Mesenteric fat pad (tissue), 1 donor: ENCODE data around the gene ACAD11. TPM values are rescaled to one million over a fixed set of nuclear protein-coding genes. Genes with fewer than 3 reads are reported as not detected.
A peak's percentile ranks its signal among the peaks of the same experiment; 100 is the strongest.
"Not testable (repeated sequence)": the region's sequence is repeated elsewhere in the genome, so short reads cannot be mapped to it uniquely, and the experiment has no call there.

Source experiments
- DNase-seq: peaks from one replicate; pipeline ENCODE4 v3.0.0-alpha.2; 2020; ENCODE audit warnings: low spot score
- total RNA-seq: library from RNA; stranded (reverse); fragmentation: NEBNext Ultra II Directional; extraction: Animal tissue kit (Norgen Biotek cat#: 25700); gene quantifications from one replicate; pipeline ENCODE4 v1.2.1, GENCODE V29; 2021
- donor health status: DM: yes; HTN: yes; CAD: no.

The ACAD11 gene
- total RNA-seq, 1 donor from 2014 or later: 24.8 TPM

DNA sequence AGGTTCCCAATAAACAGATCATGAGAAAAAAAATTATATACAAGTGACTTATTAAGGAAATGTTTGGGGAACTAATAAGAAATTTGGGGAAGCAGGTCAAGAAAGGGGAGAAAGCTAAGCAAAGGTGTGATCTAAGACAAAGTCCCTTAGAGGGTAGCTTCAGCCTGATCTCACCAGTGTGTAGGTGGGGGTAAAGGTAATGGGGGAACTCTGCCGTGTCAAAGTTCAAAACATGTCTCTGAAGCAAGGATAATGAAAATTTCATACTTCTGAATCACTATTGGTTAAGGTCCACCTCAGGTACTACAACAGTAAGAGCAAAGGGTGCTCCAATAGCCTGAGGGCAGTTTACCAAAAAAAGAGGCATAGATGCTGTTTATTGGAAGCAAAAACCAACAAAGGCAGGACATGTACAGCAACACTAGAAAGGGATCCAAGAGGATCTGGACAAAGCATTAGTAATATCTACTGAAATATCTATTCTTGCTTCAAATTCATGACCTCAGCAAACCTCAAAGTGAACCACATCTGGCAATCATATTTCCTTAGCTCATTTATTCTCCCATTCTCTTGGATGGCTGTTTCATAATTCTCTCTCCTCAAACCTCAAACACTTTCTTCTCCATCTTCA is 6.9 kb downstream of the ACAD11 start:
- DNase-seq: no peak

DNA sequence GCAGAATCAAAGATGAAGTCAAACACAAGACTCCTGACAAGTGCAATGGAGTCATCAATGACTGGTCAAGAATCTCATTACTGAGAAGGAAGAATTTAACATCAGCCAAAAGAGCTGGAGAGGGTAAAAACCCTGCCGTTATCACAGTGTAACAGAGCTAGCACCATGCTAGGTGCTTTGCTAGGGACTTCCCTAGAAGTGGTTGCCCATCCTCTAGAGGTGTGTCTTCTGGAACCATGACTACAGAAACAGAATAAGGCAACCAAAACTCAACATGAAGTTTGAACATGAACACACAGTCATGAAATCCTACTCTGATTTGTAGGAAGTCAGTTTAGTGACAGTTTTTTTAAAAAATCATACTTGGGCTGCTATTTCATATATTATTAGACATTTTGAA is 9.5 kb downstream of the ACAD11 start:
- DNase-seq: no peak

DNA sequence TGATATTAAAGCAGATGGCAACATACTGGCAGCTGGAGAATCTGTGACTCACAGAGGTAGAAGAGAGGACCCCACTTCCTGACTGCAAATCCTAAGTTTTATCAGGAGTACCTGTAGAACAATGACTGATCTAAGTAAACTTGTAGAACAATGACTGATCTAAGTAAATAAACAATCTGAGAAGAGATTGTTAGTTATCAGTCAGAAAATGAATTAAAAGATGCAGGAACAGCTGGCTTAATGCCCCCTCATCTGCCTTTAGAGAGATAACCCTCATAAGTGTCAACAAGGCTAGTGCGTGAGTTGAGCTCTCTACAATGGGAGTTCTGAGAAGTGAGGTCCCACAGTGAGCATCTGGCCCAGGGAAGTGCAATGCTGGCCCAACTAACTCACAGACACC is 14.6 kb downstream of the ACAD11 start:
- no peak for DNase-seq

DNA sequence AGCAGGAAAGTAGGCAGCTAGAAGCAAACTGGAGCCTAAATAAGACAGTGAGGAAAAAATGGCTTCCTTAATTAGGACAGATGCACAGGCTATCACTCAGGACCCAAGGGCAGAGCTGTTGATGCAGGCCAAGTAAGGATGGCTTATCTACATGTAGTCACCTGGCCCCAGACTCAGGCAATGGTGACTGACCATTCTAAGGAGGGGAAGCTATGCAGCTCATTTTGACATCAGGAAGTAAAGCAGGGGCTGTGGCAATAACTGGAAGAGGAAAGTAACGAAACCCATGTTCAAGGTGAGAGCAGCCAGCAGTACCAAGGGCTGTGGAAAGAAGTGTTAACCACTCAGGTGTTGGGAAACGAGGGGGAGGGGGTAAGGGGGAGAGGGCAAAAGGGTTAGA is 16.2 kb downstream of the ACAD11 start:
- DNase-seq: no peak

DNA sequence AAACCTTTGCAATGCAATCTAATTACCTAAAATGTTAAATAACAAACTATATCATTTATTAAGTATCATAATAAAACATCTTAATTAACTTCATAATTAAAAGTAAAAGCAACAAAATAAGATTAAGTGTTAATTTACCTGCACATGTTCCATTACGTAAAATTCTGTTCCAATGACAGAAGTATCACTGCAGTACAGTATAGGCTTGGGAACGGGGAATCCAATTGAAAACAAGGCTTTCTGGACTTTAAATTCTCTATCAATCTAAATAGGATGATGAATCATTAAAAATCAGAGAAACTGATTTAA is 17.1 kb downstream of the ACAD11 start:
- no peak for DNase-seq

DNA sequence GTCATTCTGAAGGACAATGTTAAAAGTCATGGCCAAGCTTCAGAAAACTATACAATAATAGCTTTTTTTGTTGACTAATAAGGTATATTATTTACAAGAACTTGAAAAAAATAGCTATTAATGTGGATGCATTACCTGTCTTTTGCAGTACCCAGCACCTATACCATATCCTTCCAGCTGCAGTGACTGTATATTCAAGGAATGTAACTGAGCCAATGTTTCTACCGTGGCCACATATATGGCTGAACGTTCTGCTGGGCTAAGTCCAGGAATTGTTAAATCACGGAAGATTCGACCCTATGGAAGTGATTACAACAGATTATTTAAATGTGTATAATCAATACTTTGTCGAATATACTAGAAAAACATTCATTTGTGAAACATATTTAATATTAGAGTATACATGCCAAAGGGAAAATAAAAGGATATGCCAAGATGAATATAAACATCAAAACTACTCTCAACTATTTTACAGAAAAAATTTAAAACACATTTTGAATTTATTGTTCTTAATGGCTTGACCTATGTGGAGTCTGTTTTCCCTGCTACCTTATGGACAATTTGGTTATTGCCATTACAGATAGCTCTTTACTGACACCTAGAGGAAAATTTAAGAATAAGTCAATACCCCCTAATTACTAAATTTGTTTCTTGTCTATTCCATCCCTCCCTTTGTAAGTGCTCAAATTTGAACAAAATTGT is 17.6 kb downstream of the ACAD11 start:
- no peak for DNase-seq

DNA sequence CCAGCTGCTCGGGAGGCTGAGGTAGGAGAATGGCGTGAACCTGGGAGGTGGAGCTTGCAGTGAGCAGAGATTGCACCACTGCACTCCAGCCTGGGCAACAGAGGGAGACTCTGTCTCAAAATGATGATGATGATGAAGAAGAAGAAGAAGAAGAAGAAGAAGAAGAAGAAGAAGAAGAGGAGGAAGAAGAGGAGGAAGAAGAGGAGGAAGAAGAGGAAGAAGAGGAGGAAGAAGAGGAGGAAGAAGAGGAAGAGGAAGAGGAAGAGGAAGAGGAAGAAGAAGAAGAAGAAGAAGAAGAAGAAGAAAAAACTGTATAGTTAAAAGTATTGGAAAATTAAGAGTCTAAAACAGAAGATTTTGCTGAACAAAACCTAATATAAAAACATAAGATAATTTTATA is 18.2 kb downstream of the ACAD11 start:
- DNase-seq: not testable (repeated sequence)

DNA sequence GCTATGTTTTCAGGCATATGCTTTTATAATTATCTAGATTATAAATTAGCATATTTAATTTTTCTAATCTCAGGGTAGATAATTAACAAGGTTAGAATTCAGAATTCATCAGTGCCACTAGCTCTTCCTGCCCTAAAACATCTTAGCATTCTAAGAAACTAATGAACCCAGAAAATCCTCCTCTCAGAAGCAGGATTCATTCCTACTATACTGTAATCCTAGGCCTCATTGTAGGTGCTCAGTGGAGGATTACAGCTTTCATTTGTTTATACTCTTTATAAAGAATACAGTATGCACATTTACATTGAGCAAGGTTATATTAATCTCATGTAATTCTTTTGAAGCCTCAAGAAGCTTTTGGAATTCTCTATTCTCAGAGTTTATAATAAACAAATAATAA is 20.9 kb downstream of the ACAD11 start:
- no peak for DNase-seq

DNA sequence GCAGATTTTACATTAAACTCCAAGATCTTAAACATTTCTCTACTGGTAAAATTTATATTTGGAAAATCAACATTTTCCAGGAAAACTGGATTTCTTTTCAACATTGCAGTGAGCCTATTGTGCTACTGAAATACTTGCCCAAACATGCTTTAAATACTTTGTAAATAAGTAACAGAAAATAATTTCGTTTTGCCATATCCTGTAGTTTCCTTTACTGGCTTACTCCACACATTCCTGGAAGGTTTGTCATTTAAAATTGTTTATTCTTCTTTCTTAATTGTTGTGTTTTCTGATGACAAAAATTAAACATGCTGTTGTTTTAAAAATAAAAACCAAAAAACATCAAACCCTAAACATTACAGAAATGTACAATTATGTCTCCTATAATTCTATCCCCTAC is 22.0 kb downstream of the ACAD11 start:
- no peak for DNase-seq

DNA sequence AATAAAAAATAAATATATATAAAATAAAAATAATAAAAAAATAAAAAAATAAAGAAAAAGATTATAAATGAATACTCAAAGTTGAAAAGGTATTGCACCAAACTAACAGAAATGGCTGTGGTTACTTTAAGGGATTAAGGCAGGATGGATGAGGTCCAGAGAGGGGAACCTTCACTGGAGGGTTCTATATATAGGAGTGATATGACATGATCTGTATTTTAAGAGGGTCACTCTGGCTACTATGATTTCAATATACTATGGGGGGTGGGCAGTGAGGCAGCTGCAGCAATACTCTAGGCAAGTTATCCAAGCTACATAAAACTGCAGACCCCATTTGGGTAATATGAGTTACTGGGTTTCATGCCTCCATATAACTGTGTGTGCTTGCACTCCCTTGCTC is 24.6 kb downstream of the ACAD11 start:
- no peak for DNase-seq

DNA sequence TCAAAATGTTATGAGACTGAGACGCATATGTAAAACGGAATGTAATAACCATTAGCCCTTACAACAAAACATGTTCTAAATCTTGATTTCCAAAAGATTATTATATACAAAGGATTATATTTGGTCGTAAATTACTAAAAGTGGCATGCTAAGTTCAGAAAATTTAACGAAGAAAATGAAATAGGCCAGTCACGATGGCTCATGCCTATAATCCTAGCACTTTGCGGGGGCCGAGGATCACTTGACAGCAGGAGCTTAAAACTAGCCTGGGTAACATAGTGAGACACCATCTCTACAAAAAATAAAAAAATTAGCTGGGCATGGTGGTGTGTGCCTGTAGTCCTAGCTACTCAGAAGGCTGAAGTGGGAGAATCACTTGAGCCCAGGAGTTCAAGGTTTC is 29.0 kb downstream of the ACAD11 start:
- DNase-seq: no peak

DNA sequence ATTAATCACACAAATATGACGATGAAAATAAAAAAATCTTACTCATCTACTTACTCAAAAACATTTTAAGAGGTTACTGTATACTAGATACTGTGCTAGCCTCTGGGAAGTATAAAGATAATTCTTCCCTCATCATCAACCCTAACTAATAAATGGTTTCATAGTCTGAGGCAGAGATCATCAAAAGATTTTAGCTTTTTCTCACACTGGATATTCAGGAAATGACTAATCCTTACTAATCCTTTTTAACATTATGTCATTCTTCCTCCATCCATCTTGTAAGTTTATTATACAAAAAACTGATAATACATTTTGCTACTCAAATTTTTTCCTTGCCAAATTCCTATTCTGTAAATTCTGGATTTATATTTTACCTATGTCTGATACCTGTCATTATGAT is 29.7 kb downstream of the ACAD11 start:
- no peak for DNase-seq

DNA sequence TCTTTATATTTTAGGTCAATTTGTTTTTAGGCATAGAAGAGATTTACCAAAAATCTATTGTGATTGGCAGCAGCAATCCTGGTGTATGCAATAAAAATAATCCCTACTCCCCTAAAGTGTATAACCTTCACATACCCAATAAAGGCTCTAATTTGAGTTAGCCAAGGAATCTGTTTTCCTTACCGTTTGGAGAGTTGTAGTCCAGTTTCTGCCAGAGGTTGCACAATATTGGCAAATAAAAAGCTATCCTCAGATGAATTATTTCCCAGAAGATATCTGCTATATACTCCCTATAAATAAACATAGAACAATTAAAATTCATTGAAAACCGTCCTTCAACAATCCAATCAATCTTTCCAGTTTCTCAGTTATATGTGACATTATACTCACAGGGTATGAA is 31.5 kb downstream of the ACAD11 start:
- no peak for DNase-seq

DNA sequence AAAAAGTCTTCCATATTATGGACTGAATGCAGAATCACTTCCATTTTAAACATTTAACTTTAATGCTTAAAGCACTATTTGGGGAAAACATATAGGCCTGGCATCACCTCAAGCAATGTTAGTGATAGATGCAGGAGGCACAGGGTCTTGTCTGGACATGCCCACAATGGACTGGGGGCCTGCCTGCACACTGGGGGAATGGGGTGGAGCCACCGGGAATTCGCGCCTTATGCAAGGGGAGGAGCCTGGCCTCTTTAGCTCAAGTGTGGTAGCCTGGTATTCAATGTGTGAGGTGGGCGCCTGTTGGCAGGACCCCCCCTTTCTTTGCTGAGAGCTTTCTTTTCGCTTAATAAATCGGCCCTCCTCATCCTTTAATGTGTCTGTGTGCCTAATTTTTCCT is 32.7 kb downstream of the ACAD11 start:
- no peak for DNase-seq

DNA sequence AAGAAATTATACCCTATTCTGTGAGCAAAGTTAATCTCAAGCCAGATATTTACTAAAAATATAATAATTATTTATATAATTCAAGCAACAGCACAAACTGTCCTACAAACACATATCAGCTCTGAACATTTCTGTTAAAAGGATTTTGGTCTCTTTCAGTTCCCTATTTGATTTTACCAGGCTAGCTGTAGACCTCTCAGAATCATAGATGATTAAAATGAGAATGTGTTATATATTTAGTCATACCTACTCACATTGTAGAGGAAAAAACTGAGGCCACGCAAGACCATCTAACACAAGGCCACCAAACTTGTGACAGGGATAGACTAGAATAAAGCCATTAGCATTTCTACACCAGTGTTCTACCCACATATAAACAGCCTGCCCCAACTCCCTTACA is 34.0 kb downstream of the ACAD11 start:
- DNase-seq: no peak

DNA sequence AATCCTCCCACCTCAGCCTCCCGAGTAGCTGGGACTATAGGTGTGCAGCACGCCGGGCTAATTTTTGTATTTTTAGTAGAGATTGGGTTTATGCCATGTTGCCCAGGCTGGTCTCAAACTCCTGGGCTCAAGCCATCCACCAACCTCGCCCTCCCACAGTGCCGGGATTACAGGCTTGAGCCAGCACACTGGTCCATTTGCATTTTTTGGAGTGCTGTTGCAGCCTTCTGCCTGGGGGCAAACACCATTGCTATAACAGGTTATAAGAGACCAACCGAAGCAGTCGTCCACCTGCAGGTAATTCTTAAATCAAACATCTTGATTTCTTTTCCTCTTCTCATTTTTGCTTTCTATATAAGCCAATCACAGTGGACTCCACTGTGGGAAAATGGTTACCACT is 34.8 kb downstream of the ACAD11 start:
- DNase-seq: no peak

DNA sequence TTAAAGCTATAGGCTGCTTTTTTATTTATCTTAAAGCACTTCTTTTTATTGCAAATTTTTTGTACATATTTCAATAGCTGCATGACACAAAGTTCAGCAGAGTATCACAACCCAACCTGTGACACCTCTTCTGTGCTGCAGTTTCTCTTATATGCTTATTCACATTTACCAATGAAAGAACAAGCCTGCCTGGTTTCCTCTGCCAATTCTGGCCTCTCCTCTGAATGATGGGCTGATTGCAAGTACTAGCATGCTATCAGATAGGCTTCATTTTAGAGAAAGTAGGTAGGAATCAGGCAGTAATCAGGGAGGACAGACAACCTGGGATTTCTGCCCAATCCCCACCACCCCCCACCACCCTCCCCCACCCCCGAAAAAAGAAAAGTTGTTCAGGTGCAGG is 36.0 kb downstream of the ACAD11 start:
- DNase-seq: no peak

DNA sequence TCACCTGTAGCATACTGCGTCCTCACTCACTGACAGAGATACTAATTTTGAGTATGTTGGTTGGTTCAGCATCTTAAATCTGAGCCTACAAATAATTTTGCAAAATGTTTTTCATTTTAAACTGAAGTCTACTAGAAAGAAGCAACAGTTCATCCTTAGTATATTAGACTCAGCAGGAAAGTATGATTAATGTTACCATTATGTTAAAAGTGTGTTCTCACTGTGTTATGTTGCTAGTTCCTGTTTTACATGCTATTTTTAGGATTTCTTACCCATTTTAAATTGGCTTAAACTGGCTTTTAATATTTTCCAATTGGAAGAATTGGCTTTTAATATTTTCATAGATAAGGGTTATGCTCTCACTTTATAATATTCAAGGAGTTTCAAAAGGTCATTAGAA is 36.8 kb downstream of the ACAD11 start:
- no peak for DNase-seq

DNA sequence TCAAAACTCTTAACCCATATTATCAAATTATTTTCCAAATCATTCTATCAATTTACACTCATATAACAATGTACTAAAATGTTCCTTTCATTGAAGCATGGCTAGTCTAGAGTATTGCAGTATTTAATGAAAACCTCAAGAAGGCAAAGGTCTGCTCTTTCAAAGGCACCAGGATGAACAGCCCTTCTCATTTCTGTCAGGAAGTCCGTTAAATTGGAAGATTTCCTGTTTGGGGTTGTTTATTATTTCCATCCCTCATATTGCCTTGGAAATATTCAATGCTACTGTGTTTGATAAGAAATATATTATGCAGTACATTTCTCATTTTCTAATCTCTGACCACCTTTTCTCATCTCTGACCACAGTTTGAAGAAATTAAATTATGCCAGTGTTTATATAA is 37.5 kb downstream of the ACAD11 start:
- no peak for DNase-seq

DNA sequence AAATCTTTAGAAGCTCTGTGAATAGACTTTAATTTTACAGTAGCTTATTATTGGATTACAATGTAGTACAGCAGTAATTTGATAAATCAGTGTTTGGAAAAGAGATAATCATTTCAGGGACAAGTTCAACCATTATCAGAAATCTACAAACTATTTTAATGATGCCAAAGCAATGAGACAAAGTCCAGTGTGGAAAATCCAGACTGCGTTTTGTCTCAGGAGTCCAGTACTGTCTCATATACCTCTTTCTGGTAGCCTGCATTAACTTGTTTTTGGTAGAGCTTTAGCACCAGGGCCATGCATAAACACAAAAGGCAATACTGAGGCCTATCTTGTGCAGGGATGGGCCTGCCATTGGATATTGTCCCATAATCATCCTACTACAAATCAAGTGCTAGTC is 42.8 kb downstream of the ACAD11 start:
- DNase-seq: no peak

DNA sequence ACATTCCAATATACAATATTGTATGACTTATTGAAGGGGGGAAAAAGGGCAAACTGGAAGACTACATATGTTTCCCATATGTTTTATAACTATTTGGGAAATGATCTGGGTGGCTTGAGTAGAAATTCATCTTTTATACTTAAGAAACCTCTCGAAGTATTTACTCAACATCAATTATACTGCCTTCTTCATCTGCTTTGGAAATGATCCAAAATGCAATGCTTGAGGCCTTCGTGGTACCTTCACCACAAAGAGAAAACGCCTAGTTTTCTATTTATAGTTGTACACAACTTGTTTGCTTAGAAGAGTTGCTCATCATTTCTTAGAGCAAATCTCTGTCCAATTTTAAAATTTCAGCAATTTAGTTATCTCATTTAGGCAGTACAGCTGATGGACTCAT is 43.7 kb downstream of the ACAD11 start:
- DNase-seq: no peak

DNA sequence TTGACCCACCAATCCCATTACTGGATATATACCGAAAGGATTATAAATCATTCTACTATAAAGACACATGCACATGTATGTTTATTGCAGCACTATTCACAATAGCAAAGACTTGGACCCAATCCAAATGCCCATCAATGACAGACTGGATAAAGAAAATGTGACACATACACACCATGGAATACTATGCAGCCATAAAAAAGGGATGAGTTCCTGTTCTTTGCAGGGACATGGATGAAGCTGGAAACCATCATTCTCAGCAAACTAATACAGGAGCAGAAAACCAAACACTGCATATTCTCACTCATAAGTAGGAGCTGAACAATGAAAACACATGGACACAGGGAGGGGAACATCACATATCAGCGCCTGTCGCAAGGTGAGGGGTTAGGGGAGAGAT is 44.3 kb downstream of the ACAD11 start:
- not testable (repeated sequence) for DNase-seq

DNA sequence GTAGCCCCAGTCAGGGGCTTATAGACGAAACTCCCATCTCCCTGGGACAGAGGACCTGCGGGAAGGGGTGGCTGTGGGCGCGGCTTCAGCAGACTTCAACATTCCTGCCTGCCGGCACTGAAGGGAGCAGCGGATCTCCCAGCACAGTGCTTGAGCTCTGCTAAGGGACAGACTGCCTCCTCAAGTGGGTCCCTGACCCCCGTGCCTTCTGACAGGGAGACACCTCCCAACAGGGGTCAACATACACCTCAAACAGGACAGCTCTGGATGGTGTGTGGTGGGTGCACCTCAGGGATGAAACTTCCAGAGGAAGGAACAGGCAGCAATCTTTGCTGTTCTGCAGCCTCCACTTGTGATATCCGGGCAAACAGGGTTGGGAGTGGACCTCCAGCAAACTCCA is 53.0 kb downstream of the ACAD11 start:
- peak; percentile 71 for DNase-seq

DNA sequence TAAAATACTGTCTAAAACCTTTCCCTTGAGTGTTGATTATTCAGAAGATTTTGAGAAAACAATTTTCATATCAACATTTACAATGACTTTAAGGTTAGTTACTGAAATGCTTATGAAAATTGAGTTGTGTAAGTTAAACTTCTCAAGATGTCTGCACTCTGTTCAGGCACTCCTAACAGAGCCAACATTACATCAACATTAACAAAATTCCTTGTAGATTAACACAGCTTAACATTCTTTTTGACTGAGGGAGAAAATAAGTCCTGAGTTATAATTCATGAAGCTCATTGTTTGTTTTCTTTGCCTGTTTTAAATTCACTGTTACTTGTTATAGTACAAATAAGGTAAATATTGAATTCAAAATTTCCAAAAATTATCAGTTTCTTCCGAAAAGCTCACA is 53.5 kb downstream of the ACAD11 start:
- no peak for DNase-seq
